ENCODE data around the gene IFT88.

The IFT88 gene

GRCh38 chr13:20567881-20568528, 1.0 kb downstream of the IFT88 start:
- peak; percentile 29 for DNase-seq

GRCh38 chr13:20570517-20570916, 3.6 kb downstream of the IFT88 start:
- DNase-seq, result no peak

GRCh38 chr13:20571676-20572075, 4.7 kb downstream of the IFT88 start:
- no peak for DNase-seq

- DNase-seq, result no peak
Measured at GRCh38 chr13:20573186-20573585, 6.2 kb downstream of the IFT88 start.

GRCh38 chr13:20573636-20574035, 6.7 kb downstream of the IFT88 start:
- no peak for DNase-seq

GRCh38 chr13:20579191-20579590, 12.2 kb downstream of the IFT88 start:
- no peak for DNase-seq

- no peak for DNase-seq
Measured at GRCh38 chr13:20580257-20580656, 13.3 kb downstream of the IFT88 start.

- no peak for DNase-seq
Measured at GRCh38 chr13:20582026-20582425, 15.1 kb downstream of the IFT88 start.

GRCh38 chr13:20583803-20584293, 16.9 kb downstream of the IFT88 start:
- DNase-seq, result no peak

- no peak for DNase-seq
Measured at GRCh38 chr13:20585371-20585770, 18.4 kb downstream of the IFT88 start.

- no peak for DNase-seq
Measured at GRCh38 chr13:20588529-20589110, 21.7 kb downstream of the IFT88 start.

GRCh38 chr13:20590561-20590960, 23.6 kb downstream of the IFT88 start:
- DNase-seq, result no peak

GRCh38 chr13:20592606-20593005, 25.6 kb downstream of the IFT88 start:
- DNase-seq, result no peak

GRCh38 chr13:20594280-20594679, 27.3 kb downstream of the IFT88 start:
- no peak for DNase-seq

GRCh38 chr13:20607015-20607414, 40.1 kb downstream of the IFT88 start:
- DNase-seq, result no peak

- no peak for DNase-seq
Measured at GRCh38 chr13:20608438-20609020, 41.6 kb downstream of the IFT88 start.

- DNase-seq, result no peak
Measured at GRCh38 chr13:20609145-20609544, 42.2 kb downstream of the IFT88 start.

GRCh38 chr13:20610006-20610405, 43.0 kb downstream of the IFT88 start:
- DNase-seq, result peak; percentile 12

- peak; percentile 75 for DNase-seq
Measured at GRCh38 chr13:20616059-20616797, 49.3 kb downstream of the IFT88 start.

- DNase-seq, result no peak
Measured at GRCh38 chr13:20623000-20623399, 56.0 kb downstream of the IFT88 start.

- no peak for DNase-seq
Measured at GRCh38 chr13:20624213-20624612, 57.3 kb downstream of the IFT88 start.

GRCh38 chr13:20633802-20634201, 66.8 kb downstream of the IFT88 start:
- no peak for DNase-seq

- no peak for DNase-seq
Measured at GRCh38 chr13:20636079-20636478, 69.1 kb downstream of the IFT88 start.

GRCh38 chr13:20637811-20638210, 70.9 kb downstream of the IFT88 start:
- DNase-seq, result no peak
